Panc1 (cell line): ENCODE measurements around the gene RSAD2. TPM values are rescaled to one million over a fixed set of nuclear protein-coding genes. Genes with fewer than 3 reads are reported as not detected.

Source experiments
- ATAC-seq: fragments of 200-7000 bp; cut with Tn5 transposase; 2 replicates; pipeline ENCODE4 v1.9.1; 2020; ENCODE audit warnings: mild to moderate bottlenecking, moderate library complexity
- BruUV-seq: library from RNA; stranded (reverse); fragments of 400-500 nt; replicated peaks from 2 replicates; lab custom pipeline; 2021; lab: Mats Ljungman, UMichigan
- CTCF ChIA-PET: fragments of 300-600 bp; sonication (Branson Sonifier 250); formaldehyde crosslinking; loops from one replicate; lab custom pipeline; 2022; ENCODE audit warnings: antibody characterized with exemption; lab: Charles Lee
- POLR2A ChIA-PET: fragments of 300-600 bp; sonication (Branson Sonifier 250); formaldehyde crosslinking; loops from one replicate; lab custom pipeline; 2022; ENCODE audit warnings: antibody characterized with exemption; lab: Charles Lee
- DNase-seq: peaks from one replicate; pipeline ENCODE4 v3.0.0-alpha.2; 2010; ENCODE audit warnings: low read depth, low spot score
- H3K27ac ChIP-seq: 2 replicates; pipeline ENCODE4 v1.5.1; 2011; ENCODE audit warnings: mild to moderate bottlenecking, low read length, inconsistent platforms
- H3K27me3 ChIP-seq: fragments of 200-500 bp; sonication (Bioruptor generic); 2 replicates; pipeline ENCODE4 v1.6.0; 2014; ENCODE audit warnings: low read length, inconsistent platforms; ENCODE audit not compliant: control insufficient read depth, insufficient read depth
- H3K36me3 ChIP-seq: fragments of 200-500 bp; sonication (Bioruptor generic); 2 replicates; pipeline ENCODE4 v1.5.1; 2014; ENCODE audit warnings: inconsistent platforms, mild to moderate bottlenecking, low read length, moderate library complexity; ENCODE audit not compliant: control insufficient read depth, insufficient read depth
- H3K4me1 ChIP-seq: 2 replicates; pipeline ENCODE4 v1.5.1; 2011; ENCODE audit warnings: inconsistent platforms, mild to moderate bottlenecking, low read length, moderate library complexity; ENCODE audit not compliant: control insufficient read depth, insufficient read depth
- H3K4me3 ChIP-seq, 2 experiments: 2 replicates each; pipeline ENCODE4 v1.5.1; 2011 to 2012; ENCODE audit warnings: low read depth in 2 of 2, low read length in 2 of 2, mild to moderate bottlenecking in 2 of 2, inconsistent platforms in 1 of 2, moderate library complexity in 1 of 2
- H3K9me3 ChIP-seq: fragments of 200-500 bp; sonication (Bioruptor generic); 2 replicates; pipeline ENCODE4 v1.5.1; 2014; ENCODE audit warnings: low read depth, mild to moderate bottlenecking, inconsistent platforms, low read length, moderate library complexity; ENCODE audit not compliant: control insufficient read depth, insufficient read depth
- POLR2AphosphoS5 ChIP-seq: IDR thresholded peaks from 2 replicates; pipeline ENCODE4 v1.6.1; 2012; ENCODE audit warnings: mild to moderate bottlenecking, low read depth, low read length, moderate library complexity
- REST ChIP-seq, 2 experiments: IDR thresholded peaks; 2 replicates each; pipeline ENCODE4 v1.6.1; 2011 to 2012; ENCODE audit warnings: low read depth in 2 of 2, control low read depth in 1 of 2, low read length in 1 of 2, mild to moderate bottlenecking in 1 of 2, moderate library complexity in 1 of 2; ENCODE audit not compliant: insufficient read depth in 1 of 2
- SIN3A ChIP-seq: IDR thresholded peaks from 2 replicates; pipeline ENCODE4 v1.6.1; 2012; ENCODE audit warnings: low read depth, mild to moderate bottlenecking, low read length, moderate library complexity, borderline replicate concordance; ENCODE audit not compliant: insufficient read depth
- TCF7L2 ChIP-seq: IDR thresholded peaks from 2 replicates; pipeline ENCODE4 v1.6.1; 2011; ENCODE audit warnings: mild to moderate bottlenecking, low read depth, low read length, inconsistent platforms
- in situ Hi-C: cut with HindIII; loops from 2 replicates; pipeline ENCODE4 v1.10.0; 2016; ENCODE audit warnings: low sequenced_read_pairs, low pct_unique_long_range_greater_than_20kb
- intact Hi-C: fragments of 100-400 bp; cut with micrococcal nuclease; formaldehyde crosslinking; loops from one replicate; pipeline ENCODE4 v1.10.0; 2022; ENCODE audit not compliant: unreplicated experiment
- total RNA-seq: library from RNA; stranded (reverse); gene quantifications from one replicate; pipeline ENCODE4 v1.2.1, GENCODE V29; 2021; ENCODE audit not compliant: unreplicated experiment
- TF ChIP-seq, protein P1 (sequence below): fragments of 450-650 bp; IDR thresholded peaks from 2 replicates; pipeline ENCODE4 v1.5.1; 2017; ENCODE audit warnings: mild to moderate bottlenecking

The RSAD2 gene
- total RNA-seq, 1 experiment from 2014 or later = 0.44 TPM

DNA sequence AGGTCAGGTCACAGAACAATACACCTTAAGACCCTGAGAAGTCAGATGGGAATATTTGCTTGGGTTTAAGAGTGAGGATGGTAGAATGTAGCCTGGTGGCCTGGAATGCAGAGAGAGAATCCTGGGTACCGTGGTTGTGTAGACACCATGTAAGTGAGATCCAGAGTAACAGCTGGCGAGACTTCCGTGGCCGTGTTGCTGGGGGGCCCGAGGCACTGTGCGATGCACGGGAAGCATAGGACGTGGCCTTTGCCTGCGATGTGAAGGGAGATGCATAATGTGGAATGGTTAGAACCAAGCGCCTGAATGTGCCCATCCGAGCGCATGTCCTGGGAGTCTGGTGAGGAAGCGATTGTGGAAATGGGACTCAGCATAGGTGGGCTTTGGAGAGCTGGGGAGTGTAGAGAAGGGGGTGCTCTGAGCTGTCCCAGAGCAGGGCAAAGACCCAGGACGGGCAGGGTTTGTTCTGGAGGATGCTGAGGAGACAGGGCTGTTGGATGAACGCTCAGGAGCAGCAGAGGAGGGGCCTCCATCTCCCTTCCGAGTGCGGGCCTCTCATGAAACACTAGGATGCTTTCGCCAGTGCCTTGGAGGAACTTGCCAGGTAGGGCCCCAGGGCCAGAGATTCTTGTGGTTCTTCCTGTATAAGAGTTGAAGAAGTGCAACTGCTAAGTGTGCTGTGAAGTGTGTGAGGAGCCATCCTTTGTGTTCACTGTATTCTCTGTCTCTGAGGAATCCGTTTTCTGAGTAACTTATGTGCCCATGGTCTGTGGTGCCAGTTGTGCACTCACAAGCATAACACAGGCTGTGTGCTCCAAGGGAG, 46.7 kb downstream of the RSAD2 start:
- no TSS peak for BruUV-seq
- intact Hi-C loops (loop anchor here (5.0 kb wide), 1 partner anchor 113 kb away; no protein-coding TSS in a partner anchor), in situ Hi-C loops (no loop called here)
- H3K9me3 ChIP-seq = no peaks in the 10 kb centered on the region
- TF ChIP-seq, protein P1, sequence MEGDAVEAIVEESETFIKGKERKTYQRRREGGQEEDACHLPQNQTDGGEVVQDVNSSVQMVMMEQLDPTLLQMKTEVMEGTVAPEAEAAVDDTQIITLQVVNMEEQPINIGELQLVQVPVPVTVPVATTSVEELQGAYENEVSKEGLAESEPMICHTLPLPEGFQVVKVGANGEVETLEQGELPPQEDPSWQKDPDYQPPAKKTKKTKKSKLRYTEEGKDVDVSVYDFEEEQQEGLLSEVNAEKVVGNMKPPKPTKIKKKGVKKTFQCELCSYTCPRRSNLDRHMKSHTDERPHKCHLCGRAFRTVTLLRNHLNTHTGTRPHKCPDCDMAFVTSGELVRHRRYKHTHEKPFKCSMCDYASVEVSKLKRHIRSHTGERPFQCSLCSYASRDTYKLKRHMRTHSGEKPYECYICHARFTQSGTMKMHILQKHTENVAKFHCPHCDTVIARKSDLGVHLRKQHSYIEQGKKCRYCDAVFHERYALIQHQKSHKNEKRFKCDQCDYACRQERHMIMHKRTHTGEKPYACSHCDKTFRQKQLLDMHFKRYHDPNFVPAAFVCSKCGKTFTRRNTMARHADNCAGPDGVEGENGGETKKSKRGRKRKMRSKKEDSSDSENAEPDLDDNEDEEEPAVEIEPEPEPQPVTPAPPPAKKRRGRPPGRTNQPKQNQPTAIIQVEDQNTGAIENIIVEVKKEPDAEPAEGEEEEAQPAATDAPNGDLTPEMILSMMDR = no peak
- TF ChIP-seq TCF7L2 = no peak
- no peak for TF ChIP-seq REST (IDR thresholded peaks at IDR 0.05; ENCODE audit: insufficient read depth in 1 of 2, low read depth in 2 of 2, low read length in 1 of 2)
- no peak for TF ChIP-seq POLR2AphosphoS5
- TF ChIP-seq SIN3A = no peak
- ChIA-PET POLR2A (no interaction called here), CTCF (no interaction called here)
- DNase-seq (no peak), ATAC-seq (no peak)
- H3K36me3 ChIP-seq = no peaks in the 10 kb centered on the region
- no peak overlapping the region for H3K27ac ChIP-seq
- H3K27me3 ChIP-seq = no peaks in the 10 kb centered on the region
- no peak overlapping the region for H3K4me3 ChIP-seq
- H3K4me1 ChIP-seq = no peaks in the 10 kb centered on the region; the same call in 1 of the 2 replicates

GRCh38 chr2:6924924-6925409, 47.4 kb downstream of the RSAD2 start:
- BruUV-seq = no TSS peak
- ChIA-PET CTCF (no interaction called here), POLR2A (interaction anchor here (0.6 kb wide), 1 partner anchor 65 kb away, joined by 3 read pairs; no protein-coding TSS in a partner anchor)
- Histone ChIP-seq H3K4me1 (no peaks in the 10 kb centered on the region), H3K27ac (no peak overlapping the region), H3K27me3 (no peaks in the 10 kb centered on the region), H3K4me3 (no peak overlapping the region), H3K36me3 (no peaks in the 10 kb centered on the region), H3K9me3 (no peaks in the 10 kb centered on the region)
- in situ Hi-C loops = no loop called here
- DNase-seq = no peak
- ATAC-seq = no peak
- intact Hi-C loops = loop anchor here (5.0 kb wide), 1 partner anchor 112 kb away; no protein-coding TSS in a partner anchor
- TF ChIP-seq TCF7L2 (no peak), REST (IDR thresholded peaks at IDR 0.05; ENCODE audit: insufficient read depth in 1 of 2, low read depth in 2 of 2, low read length in 1 of 2) (no peak), SIN3A (no peak), POLR2AphosphoS5 (no peak)
- TF ChIP-seq, protein P1 = no peak
